A172 (cell line): Measurements from ENCODE around the gene CCDC88B. TPM values are rescaled to one million over a fixed set of nuclear protein-coding genes. Genes with fewer than 3 reads are reported as not detected.
A peak's percentile ranks its signal among the peaks of the same experiment; 100 is the strongest.

Source experiments
- DNase-seq: peaks from one replicate; pipeline ENCODE4 v3.0.0-alpha.2; 2015; ENCODE audit warnings: low spot score
- total RNA-seq: library from RNA; depleted of rRNA; stranded (reverse); fragments of >200 nt; shearing (Covaris generic); gene quantifications from 2 replicates; pipeline ENCODE4 v1.2.3, GENCODE V29; 2014

The CCDC88B gene
- total RNA-seq, 1 experiment from 2014 or later: 6.9 TPM

DNA sequence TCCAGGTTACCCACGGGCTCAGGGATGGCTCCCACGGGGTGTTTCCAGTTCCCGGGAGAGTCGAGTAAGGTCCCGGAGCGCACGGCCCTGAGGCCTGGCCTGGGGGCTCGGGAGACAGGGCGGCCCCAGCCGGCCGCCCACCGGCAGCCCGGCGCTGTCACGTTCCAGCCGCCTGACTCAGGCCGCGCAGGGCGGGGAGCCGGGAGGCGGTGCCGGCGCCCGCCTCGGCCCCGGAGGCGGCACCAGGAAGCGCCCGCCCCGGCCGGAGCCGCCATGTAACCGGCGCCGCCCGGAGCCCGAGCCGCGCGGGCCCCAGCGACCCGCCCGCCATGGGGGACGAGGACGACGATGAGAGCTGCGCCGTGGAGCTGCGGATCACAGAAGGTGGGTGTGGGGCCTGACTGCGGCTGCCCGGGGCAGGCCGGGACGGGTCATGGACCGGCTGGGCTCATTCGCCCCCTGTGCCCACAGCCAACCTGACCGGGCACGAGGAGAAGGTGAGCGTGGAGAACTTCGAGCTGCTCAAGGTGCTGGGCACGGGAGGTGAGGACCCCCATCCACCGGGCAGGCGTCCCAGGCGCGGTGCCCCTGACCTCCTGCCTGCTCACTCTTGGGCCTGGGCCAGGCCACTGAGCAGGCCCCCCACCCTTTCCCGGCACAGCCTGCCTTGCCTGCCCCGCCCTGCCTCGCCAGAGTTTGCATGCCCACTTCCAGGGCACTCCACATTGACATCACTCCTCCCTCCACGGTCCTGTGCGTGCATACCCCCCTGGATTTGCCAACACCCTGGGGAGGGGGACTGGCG lies 19.1 kb downstream of the CCDC88B start, which contains the start of gene RPS6KA4:
RPS6KA4 (plus strand) TSS at position 256 of the 805 bp plus-strand sequence; CDS start at position 330, 74 bp downstream.
- peak; percentile 40 for DNase-seq

DNA sequence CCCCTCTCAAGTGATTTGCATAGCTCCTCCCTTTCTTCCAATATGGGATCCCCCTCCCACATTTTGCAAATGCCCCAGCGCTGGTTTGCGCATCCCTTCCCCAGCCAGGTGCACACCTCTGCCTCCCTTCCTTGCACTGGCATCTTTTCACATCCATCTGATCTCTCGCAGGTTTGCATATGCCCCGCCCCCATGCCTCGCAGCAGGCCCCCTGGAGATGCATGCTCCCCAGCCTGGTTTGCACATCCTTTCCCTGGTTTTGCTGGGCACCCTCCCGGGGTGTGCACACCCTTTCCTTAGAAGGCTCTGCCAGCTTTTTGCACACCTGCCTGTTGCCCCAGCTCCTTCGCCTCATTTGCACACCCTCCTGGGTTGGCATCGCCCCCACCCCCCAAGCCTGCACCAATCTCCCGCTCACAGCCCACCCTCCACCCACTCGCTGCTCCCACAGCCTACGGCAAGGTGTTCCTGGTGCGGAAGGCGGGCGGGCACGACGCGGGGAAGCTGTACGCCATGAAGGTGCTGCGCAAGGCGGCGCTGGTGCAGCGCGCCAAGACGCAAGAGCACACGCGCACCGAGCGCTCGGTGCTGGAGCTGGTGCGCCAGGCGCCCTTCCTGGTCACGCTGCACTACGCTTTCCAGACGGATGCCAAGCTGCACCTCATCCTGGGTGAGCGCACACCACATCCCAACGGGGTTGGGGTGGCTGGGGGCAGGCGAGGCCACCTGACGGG lies 19.9 kb downstream of the CCDC88B start:
- no peak for DNase-seq

DNA sequence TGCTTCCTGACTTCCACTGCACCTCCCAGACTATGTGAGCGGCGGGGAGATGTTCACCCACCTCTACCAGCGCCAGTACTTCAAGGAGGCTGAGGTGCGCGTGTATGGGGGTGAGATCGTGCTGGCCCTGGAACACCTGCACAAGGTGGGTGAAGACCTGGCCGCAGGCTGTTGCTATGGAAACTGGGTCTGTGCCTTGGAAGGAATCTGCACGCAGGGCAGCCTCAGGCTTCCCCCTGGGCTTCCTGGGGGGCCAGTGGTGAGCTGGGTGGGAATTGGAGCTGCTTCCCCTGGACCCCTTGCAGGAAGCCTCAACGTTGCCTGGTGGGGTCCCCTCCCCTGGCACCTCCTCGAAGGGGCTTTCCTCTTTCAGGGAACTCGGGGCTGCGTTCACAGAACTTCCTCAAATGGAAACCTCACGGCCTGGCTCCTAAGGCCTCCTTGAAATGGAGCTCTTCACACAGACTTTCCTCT lies 20.5 kb downstream of the CCDC88B start:
- DNase-seq: no peak

DNA sequence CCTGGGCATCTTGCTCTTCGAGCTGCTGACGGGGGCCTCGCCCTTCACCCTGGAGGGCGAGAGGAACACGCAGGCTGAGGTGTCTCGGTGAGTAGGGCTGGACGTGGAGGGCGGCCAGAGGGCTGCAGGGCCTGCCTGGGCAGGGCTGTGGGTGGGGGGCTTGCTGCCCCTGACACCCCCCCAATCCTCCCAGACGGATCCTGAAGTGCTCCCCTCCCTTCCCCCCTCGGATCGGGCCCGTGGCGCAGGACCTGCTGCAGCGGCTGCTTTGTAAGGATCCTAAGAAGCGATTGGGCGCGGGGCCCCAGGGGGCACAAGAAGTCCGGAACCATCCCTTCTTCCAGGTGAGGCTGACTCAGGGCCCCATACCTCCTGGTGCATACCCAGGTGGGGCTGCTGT lies 21.7 kb downstream of the CCDC88B start:
- no peak for DNase-seq

DNA sequence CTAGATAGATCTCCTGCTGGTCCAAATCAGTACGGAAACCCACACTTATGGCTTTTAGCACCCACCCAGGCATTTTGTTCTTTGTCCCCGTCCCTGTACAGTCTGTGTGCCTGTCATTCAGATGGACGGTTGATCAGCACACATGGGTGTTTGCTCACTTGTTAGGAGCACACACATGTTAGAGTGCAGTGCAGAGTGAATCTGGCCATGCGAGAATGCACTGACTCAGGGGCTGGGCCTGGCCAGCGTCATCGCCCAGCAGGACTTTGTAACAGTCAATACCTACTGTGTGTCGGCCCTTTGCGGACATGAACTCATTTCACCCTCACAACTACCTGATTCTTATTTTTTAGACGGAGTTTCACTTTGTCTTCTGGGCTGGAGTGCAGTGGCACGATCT lies 22.3 kb downstream of the CCDC88B start:
- DNase-seq: no peak

DNA sequence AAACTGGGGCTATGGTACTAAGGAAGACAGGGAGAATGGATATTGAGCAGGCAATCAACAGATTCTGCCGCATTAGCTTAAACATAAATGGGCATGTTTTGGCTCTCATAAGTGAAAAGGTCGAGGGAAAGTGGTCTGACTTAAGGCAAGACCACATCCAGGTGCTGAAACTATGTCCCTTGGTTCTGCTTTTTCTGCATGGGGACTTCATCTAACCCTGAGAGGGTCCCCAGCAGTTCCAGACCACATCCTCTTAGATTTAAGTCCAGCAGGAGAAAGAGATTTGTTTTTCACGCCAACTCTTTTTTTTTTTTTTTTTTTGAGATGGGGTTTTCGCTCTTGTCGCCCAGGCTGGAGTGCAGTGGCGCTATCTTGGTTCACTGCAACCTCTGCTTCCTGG lies 24.4 kb downstream of the CCDC88B start:
- no peak for DNase-seq

DNA sequence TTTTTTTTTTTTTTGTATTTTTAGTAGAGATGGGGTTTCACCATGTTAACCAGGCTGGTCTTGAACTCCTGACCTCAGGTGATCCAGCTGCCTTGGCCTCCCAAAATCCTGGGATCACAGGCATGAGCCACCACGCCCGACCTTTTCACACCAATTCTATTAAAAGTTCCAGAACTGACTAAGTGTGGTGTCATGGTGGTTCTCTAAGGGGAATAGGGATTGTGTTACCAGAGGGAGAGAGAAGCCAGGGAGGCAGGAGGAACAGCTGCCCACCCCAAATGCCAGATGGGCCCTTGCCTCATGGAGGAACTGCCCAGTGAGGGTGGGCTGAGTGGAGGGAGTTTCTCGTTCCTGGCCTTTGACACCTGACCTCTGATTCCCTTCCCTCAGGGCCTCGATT lies 24.9 kb downstream of the CCDC88B start:
- no peak for DNase-seq

DNA sequence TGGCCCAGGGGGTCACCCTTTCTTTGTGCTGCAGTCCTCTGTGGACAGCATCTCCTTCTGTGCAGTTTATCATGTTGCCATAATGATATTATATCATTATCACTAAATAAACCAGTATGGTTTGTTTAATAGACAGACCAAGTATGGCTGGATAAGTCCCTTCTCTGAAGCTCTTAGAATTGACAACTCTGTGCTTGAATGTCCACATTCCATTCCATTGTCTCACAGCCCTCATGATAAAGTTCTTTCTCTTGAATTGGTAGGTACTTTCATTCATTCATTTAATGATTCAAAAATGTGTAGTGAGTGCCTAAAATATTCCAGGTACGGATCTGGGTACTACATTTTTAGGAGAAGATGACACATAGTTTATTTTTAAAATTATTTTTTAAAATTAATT lies 26.7 kb downstream of the CCDC88B start:
- DNase-seq: no peak

DNA sequence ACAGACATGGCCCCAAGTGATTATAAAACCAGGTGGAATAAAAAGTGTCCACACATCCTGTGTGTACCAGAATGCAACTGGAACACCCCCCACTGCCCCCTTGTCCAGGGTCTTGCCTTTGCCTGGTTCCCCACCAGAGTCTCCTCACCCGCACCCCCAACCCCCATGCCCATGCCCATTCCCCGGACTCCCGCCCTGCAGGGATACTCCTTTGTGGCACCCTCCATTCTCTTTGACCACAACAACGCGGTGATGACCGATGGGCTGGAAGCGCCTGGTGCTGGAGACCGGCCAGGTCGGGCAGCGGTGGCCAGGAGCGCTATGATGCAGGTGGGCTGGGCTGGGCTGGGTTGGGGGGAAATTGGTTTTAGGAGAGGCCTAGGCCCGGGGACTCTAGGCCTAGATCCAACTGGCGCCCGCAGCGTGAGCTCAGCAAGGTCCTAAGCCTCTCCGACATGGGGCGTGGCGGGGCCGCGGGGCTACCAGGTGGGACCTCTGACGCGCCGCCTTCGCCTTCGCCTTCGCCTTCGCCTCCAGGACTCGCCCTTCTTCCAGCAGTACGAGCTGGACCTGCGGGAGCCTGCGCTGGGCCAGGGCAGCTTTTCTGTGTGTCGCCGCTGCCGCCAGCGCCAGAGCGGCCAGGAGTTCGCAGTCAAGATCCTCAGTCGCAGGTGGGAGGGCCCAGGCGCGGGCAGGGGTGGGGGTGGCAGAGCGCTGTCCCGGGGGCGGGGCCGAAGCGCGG lies 28.1 kb downstream of the CCDC88B start:
- no peak for DNase-seq

DNA sequence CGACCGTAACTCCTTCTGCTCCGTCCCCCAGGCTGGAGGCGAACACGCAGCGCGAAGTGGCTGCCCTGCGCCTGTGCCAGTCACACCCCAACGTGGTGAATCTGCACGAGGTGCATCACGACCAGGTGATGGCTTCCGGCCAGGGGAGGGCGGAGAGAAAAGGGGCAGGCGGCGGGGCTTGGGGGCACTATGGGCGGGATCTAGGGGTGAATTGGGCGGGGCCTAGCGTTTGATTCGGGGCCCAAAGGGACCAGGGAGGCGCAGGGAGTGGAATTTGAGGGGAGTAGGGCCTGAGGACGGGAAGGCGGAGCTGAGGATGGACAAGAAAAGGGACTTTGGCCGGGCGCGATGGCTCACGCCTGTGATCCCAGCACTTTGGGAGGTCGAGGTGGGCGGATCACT lies 28.7 kb downstream of the CCDC88B start:
- DNase-seq: no peak

DNA sequence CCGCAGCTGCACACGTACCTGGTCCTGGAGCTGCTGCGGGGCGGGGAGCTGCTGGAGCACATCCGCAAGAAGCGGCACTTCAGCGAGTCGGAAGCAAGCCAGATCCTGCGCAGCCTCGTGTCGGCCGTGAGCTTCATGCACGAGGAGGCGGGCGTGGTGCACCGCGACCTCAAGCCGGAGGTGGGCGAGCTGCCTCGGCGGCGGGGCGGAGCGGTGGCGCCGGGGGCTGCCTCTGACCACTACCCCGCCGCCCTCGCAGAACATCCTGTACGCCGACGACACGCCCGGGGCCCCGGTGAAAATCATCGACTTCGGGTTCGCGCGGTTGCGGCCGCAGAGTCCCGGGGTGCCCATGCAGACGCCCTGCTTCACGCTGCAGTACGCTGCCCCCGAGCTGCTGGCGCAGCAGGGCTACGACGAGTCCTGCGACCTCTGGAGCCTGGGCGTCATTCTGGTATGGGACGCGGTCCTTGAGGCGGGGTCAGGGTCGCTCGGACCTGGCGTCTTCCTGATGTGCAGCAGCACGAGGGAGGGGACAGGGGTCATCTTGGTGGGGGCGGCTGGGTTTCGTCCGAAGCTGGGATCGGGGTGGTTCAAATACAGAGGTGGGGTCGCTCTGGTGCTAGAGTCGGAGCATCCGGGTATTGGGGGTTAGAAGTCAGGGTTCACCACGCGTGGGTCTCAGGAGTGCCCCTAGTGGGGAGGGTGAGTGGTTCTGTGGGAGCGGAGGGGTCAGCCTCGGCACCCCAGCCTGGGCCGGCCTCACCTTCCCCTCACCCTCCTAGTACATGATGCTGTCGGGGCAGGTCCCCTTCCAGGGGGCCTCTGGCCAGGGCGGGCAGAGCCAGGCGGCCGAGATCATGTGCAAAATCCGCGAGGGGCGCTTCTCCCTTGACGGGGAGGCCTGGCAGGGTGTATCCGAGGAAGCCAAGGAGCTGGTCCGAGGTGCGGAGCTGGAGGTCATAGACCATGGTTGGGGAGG lies 29.7 kb downstream of the CCDC88B start:
- no peak for DNase-seq

DNA sequence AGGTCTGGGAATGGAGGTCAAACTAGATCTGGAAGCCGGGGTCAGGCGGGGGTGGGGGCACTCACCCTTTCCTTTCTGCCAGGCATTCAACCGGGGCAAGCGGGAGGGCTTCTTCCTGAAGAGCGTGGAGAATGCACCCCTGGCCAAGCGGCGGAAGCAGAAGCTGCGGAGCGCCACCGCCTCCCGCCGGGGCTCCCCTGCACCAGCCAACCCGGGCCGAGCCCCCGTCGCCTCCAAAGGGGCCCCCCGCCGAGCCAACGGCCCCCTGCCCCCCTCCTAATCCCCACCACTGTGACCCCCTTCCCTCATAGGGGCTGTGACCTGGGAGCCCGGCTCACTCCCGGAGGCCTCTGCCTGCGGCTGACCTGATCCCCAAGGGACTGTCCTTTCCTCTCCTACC lies 31.2 kb downstream of the CCDC88B start:
- DNase-seq: no peak

DNA sequence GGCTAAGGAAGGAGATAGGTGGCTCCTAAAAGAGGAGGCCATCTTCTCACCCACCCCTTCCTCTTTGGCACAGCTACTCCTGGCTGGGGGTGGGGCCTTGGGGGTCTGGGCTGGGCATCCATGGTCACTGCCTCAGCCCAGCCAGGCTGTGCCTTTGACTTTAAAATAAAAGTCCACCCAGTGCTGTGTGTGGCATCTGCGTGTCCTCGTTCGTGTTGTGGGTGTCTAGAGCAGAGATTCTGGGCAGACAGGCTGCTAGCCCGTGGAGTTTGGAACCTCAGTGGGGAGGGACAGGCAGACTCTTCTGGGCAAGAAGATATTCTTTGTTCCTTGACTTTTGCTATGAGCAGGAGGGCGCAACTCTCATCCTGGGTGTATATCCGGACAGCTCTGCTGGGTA lies 32.0 kb downstream of the CCDC88B start:
- DNase-seq: no peak

DNA sequence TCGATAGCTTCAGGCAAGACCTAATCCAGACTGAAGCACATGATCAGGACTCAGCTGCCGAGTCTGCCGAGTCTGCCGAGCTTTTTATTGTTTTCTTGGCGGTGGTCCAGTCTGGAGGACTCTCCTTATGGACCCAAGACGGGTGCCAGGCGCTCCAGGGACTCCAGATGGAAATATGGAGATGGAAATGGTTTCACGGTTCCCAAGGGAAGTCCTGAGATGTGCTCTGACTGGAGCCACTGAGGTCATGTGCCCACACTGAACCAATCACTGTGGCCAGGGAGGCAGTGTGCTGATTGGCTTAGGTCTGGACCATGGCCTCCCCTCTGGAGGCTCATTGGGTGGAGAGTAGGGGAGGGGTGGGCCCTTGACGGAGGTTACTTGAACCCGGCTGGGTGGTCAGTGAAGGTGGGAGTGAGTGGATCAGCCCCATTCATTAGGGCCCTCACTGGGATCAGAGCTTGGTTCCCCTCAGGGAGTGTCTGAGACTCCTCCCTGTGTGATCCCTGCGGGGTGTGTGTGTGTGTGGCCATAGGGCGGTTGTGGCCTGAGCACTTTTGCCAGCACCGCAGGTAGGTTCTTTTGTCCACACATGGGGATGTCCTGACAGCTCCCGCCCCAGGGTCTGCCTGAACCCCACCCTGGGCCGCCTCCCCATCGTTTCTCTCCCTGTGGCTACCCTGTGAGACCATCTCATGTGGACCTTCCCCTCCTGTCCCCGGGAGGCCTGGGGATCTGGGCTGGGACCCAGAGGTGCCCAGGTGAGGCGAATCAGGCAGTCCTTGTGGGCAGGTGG lies 33.0 kb downstream of the CCDC88B start:
- no peak for DNase-seq

DNA sequence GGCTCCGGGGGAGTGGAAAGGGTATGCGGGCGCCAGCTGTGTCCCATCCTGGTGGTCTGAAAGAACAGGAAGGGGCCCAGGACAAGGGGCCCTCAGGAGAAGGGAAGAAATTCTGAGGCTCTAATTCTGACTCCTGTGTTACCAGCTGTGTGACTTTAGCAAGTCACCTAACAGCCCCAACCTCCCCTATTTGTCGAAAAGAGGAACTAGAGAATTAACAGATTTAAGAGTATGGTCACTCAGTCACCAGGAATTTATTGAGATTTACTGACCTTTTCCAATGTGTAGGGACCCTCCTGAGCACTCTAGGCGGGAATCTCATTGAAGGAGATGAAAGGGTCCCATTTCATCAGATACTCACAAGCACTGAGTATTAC lies 33.6 kb downstream of the CCDC88B start:
- DNase-seq: no peak

DNA sequence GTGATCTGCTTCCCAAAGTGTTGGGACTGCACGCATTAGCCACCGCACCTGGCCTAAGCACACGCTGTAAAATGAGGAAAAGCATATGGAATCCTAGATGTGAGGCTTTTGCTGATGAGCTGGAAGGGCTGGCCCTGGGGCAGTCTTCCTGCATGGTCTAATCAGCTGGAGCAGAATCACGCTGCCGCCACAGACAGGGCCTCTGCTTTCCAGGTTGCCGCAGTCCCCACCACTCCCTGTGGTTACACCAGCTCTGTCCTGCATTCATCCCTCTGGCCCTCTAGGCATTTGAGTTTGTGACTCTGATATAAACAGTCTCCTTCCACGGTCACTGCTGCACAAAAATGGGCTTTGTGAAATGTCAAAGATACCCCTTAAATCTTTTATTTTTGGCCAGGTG lies 36.1 kb downstream of the CCDC88B start:
- DNase-seq: no peak

DNA sequence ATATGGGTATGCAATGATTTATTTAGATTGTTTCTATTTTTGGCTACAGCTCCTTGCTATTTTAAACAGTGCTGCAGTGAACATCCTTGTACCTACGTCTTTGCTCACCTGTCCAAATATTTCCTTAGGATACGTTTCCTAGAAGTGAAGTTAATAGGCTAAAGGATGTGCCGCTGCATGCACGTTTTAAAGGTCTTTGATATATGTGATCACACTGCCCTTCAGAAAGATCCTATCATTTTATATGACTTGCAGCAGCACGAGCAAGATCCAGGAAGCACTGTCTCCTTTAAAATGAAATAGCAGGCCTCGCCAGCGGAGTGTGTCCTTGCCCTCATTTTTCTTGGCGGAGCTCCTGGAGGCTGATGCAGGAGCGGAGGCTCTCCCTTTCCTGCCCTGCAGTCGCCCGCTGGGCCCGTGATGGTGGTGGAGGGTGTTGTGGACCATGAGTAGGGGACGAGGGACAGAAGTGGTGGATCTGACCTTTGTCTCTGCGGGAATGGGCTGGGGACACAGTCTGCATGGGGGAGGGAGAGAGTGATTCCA lies 38.4 kb downstream of the CCDC88B start:
- no peak for DNase-seq

DNA sequence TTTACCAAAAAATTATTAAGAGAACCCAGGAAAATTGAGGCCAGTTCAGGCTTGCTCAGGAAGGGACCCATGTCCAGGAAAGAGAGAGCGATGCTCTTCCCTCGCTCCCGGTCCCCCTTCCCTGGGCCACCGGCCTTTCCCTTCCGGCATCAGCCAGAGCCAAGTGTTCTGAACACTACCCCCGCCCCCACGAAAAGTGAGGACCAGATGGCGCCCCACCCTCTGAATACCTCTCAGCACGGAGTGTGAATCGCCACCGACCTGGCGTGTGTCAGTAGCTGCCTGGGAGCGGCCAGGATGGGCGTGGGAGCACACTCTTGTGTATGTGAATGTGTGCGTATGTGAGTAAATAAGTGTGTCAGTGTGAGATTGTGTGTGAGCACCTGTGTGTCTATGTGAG lies 39.2 kb downstream of the CCDC88B start:
- no peak for DNase-seq

DNA sequence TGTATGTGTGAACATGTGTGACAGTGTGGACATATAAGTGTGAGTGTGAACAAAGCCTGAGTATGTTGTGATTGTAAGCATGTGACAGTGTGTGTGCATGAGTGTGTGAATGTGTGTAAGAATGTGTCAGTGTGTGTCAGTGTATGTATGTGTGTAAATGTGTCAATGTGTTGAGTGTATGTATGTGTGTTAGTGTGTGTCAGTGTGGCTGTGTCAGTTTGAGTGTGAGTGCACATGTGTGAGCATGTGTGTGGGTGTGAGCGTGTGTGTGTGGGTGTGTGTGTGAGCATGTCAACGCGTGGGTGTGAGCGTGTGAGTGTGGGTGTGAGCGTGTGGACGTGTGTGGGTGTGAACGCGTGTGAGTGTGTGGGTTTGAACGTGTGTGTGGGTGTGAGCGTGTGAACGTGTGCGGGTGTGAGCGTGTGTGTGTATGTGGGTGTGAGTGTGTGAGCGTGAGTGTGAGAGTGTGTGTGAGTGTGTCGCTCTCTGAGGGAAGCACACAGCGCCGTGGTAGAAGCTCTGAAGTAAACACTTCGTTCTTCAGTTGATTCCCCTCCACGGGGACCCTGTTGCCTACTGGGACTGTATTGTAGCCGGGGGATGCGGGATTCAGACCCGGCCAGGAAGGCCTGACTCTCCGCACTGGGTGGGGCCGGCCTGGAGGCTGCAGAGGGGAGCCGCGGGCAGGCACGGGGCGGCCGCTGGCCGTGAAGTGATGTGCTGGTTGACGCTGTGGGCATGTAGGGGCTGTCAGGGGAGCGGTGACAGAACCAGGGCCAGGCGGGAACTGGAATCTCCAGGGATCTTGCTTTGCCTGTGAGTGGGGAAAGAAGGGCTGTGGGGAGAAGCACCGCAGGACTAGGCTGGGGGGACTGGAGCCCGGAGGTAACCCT lies 40.1 kb downstream of the CCDC88B start:
- no peak for DNase-seq
